ENCODE measurements around the gene KLHDC7B.

DNA sequence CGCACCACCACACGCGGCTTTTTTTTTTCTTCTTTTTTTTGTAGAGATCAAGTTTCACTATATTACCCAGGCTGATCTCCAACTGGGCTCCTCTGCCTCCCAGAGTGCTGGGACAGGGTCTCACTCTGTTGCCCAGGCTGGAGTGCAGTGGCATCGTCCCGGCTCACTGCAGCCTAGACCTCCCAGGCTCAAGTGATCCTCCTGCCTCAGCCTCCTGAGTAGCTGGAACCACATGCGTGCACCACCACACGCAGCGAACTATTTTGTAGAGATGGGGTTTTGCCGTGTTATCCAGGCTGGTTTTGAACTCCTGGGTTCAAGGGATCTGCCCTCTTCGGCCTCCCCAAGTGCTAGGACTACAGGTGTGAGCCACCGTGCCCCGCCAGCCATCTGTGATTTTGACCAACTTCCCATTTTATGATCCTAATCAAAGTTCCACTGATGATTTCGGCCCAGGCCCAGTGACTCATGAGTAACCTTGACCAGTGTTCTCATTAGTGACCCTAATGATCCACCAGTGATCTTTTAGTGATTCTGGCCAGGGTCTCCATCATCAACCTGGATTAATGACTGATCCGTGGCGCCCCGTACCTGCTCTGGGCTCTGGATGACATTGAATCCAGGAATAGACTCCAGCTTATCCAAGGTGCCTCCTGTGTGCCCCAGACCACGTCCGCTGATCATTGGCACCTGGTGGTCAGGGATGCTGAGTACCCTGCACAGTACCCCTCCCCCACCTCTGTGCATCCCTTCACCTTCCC is 17.6 kb upstream of the KLHDC7B start:
- TF ChIP-seq POLR2AphosphoS5 (IDR thresholded peaks at IDR 0.05; ENCODE audit: borderline replicate concordance, low read depth, low read length) (no peak), EZH2 (IDR thresholded peaks at IDR 0.05) (no peak)
